HepG2 (cell line): ENCODE results near the gene PLXNA4. TPM values are rescaled to one million over a fixed set of nuclear protein-coding genes. Genes with fewer than 3 reads are reported as not detected.

Source experiments
- ATAC-seq: fragments of 200-7000 bp; cut with Tn5 transposase; 3 replicates; pipeline ENCODE4 v1.9.1; 2020; ENCODE audit warnings: mild to moderate bottlenecking, moderate library complexity
- BruUV-seq: library from RNA; stranded (reverse); fragments of 400-500 nt; replicated peaks from 2 replicates; lab custom pipeline; 2021; lab: Mats Ljungman, UMichigan
- CTCF ChIA-PET: fragments of 300-600 bp; formaldehyde crosslinking; extraction: SDS; loops from one replicate; lab custom pipeline; 2021; ENCODE audit warnings: low total read pairs, inconsistent platforms, low intra/inter-chr PET ratio; lab: Yijun Ruan, JAX
- POLR2A ChIA-PET: fragments of 350-600 bp; sonication (Branson Sonifier 250); formaldehyde crosslinking; loops from one replicate; lab custom pipeline; 2020; ENCODE audit warnings: antibody characterized with exemption, inconsistent platforms; lab: Yijun Ruan, JAX
- DNase-seq: peaks from one replicate; pipeline ENCODE4 v3.0.0-alpha.2; 2015; ENCODE audit warnings: low spot score
- FAIRE-seq: peaks from 3 replicates; lab custom pipeline; 2011; peaks lifted over from hg19 to GRCh38; lab: Jason Lieb, UNC
- H2AFZ ChIP-seq: one replicate; pipeline ENCODE4 v1.6.1; 2011; ENCODE audit warnings: low read length, inconsistent platforms
- H3K27ac ChIP-seq: fragments of 300-600 bp; 3 replicates; pipeline ENCODE4 v1.8.0; 2011; ENCODE audit warnings: mixed run types, mild to moderate bottlenecking, mixed read lengths, low read length, inconsistent platforms; ENCODE audit not compliant: insufficient read depth; ENCODE audit errors: extremely low read length
- H3K27me3 ChIP-seq, 2 experiments: fragments of 200-600 bp in 1 of 2; 2 replicates in 1 of 2; 3 replicates in 1 of 2; pipeline versions ENCODE4 v1.6.0 to v1.8.0; 2011; ENCODE audit warnings: low read length in 2 of 2, mild to moderate bottlenecking in 2 of 2, moderate library complexity in 2 of 2, inconsistent platforms in 1 of 2; ENCODE audit not compliant: insufficient read depth in 2 of 2, control insufficient read depth in 1 of 2
- H3K36me3 ChIP-seq, 2 experiments: fragments of 200-600 bp in 1 of 2; replicated peaks in 1 of 2; 2 replicates in 1 of 2; 3 replicates in 1 of 2; pipeline versions ENCODE4 v1.5.1 to v1.8.0; 2011; ENCODE audit warnings: low read length in 2 of 2, inconsistent platforms in 1 of 2; ENCODE audit not compliant: insufficient read depth in 2 of 2, control insufficient read depth in 1 of 2
- H3K4me1 ChIP-seq: 2 replicates; pipeline ENCODE4 v1.5.1; 2012; ENCODE audit warnings: low read length, inconsistent platforms; ENCODE audit not compliant: insufficient read depth
- H3K4me2 ChIP-seq: 2 replicates; pipeline ENCODE4 v1.6.0; 2011; ENCODE audit warnings: low read depth, low read length, inconsistent platforms
- H3K4me3 ChIP-seq, 3 experiments: fragments of 200-600 bp in 1 of 3; sonication (generic), shearing (Covaris generic) in 1 of 3; replicated peaks in 1 of 3; 2 replicates each; pipeline ENCODE4 v1.5.1; 2011 to 2016; ENCODE audit warnings: low read length in 3 of 3, inconsistent platforms in 2 of 3, low read depth in 2 of 3, mild to moderate bottlenecking in 2 of 3, control low read depth in 1 of 3, mixed read lengths in 1 of 3; ENCODE audit not compliant: insufficient read depth in 1 of 3
- H3K79me2 ChIP-seq: one replicate; pipeline ENCODE4 v1.6.1; 2011; ENCODE audit warnings: low read length, inconsistent platforms; ENCODE audit not compliant: insufficient read depth
- H3K9ac ChIP-seq: 2 replicates; pipeline ENCODE4 v1.6.0; 2011; ENCODE audit warnings: mild to moderate bottlenecking, low read depth, low read length, inconsistent platforms; ENCODE audit not compliant: insufficient read depth
- H3K9me3 ChIP-seq: 2 replicates; pipeline ENCODE4 v1.5.1; 2012; ENCODE audit warnings: mild to moderate bottlenecking, low read length
- H4K20me1 ChIP-seq: 2 replicates; pipeline ENCODE4 v1.6.0; 2011; ENCODE audit warnings: inconsistent platforms, mild to moderate bottlenecking, low read length, moderate library complexity; ENCODE audit not compliant: insufficient read depth
- CBFB ChIP-seq: sonication (generic); formaldehyde crosslinking; IDR thresholded peaks from 2 replicates; pipeline ENCODE4 v1.4.0; 2020; ENCODE audit warnings: missing genetic modification reagents
- CBX2 ChIP-seq, 2 experiments: fragments of 200-600 bp in 1 of 2; sonication (generic); formaldehyde crosslinking in 1 of 2; IDR thresholded peaks; 2 replicates each; pipeline versions ENCODE4 v1.7.0 to v1.8.1; 2018 to 2022; ENCODE audit warnings: low read depth in 2 of 2, low read length in 1 of 2, mild to moderate bottlenecking in 1 of 2, missing genetic modification reagents in 1 of 2
- ETV6 ChIP-seq: sonication (generic); formaldehyde crosslinking; conservative IDR thresholded peaks from 2 replicates; pipeline ENCODE4 v1.4.0; 2020; ENCODE audit warnings: missing genetic modification reagents
- FOXO4 ChIP-seq: sonication (generic); formaldehyde crosslinking; conservative IDR thresholded peaks from 2 replicates; pipeline ENCODE4 v1.8.1; 2023; ENCODE audit warnings: missing genetic modification reagents
- JUND ChIP-seq: sonication (generic); formaldehyde crosslinking; IDR thresholded peaks from 2 replicates; pipeline ENCODE4 v1.8.0; 2022; ENCODE audit warnings: mild to moderate bottlenecking, missing genetic modification reagents
- NFE2 ChIP-seq: sonication (generic); formaldehyde crosslinking; IDR thresholded peaks from 2 replicates; pipeline ENCODE4 v1.4.0; 2020; ENCODE audit warnings: missing genetic modification reagents
- REXO4 ChIP-seq: sonication (generic); formaldehyde crosslinking; IDR thresholded peaks from 2 replicates; pipeline ENCODE4 v1.8.0; 2022; ENCODE audit warnings: missing genetic modification reagents, mild to moderate bottlenecking, borderline replicate concordance
- RXRB ChIP-seq: IDR thresholded peaks from 2 replicates; pipeline ENCODE4 v1.6.1; 2016; ENCODE audit warnings: borderline replicate concordance, missing genetic modification reagents, missing compliant biosample characterization
- SMAD9 ChIP-seq: sonication (generic); formaldehyde crosslinking; IDR thresholded peaks from 2 replicates; pipeline ENCODE4 v1.5.1; 2020; ENCODE audit warnings: mild to moderate bottlenecking, missing genetic modification reagents
- TCF7 ChIP-seq: sonication (generic); IDR thresholded peaks from 2 replicates; pipeline ENCODE4 v1.6.1; 2016; ENCODE audit warnings: antibody characterized with exemption, low read depth
- U2AF1 ChIP-seq: fragments of 200-400 bp; formaldehyde crosslinking; optimal IDR thresholded peaks from 2 replicates; pipeline ENCODE3; 2017; ENCODE audit warnings: mild to moderate bottlenecking, low read depth, low read length
- XBP1 ChIP-seq: sonication (generic); formaldehyde crosslinking; IDR thresholded peaks from 2 replicates; pipeline ENCODE4 v1.5.0; 2020; ENCODE audit warnings: missing genetic modification reagents
- ZFP1 ChIP-seq: IDR thresholded peaks from 2 replicates; pipeline ENCODE4 v1.6.1; 2016
- ZMYM3 ChIP-seq: sonication (generic); formaldehyde crosslinking; IDR thresholded peaks from 2 replicates; pipeline ENCODE4 v1.5.1; 2020; ENCODE audit warnings: mild to moderate bottlenecking, missing genetic modification reagents
- ZNF235 ChIP-seq: sonication (generic); formaldehyde crosslinking; IDR thresholded peaks from 2 replicates; pipeline ENCODE4 v1.8.1; 2023; ENCODE audit warnings: mild to moderate bottlenecking, missing genetic modification reagents, borderline replicate concordance
- ZNF382 ChIP-seq: sonication (generic); formaldehyde crosslinking; IDR thresholded peaks from 2 replicates; pipeline ENCODE4 v1.5.0; 2020; ENCODE audit warnings: missing genetic modification reagents, mild to moderate bottlenecking, borderline replicate concordance
- ZNF570 ChIP-seq: sonication (generic); formaldehyde crosslinking; IDR thresholded peaks from 2 replicates; pipeline ENCODE4 v1.4.0; 2020; ENCODE audit warnings: mild to moderate bottlenecking, missing genetic modification reagents, borderline replicate concordance
- ZNF576 ChIP-seq: sonication (generic); formaldehyde crosslinking; IDR thresholded peaks from 2 replicates; pipeline ENCODE4 v1.4.0; 2020; ENCODE audit warnings: mild to moderate bottlenecking, missing genetic modification reagents
- WGBS: methylation state at CpG from one replicate; pipeline ENCODE4 v1.1.6; 2017; ENCODE audit warnings: low lambda C conversion rate; 5-methylcytosine and 5-hydroxymethylcytosine counted together
- in situ Hi-C: cut with HindIII; loops from 2 replicates; pipeline ENCODE4 v1.10.0; 2017; ENCODE audit warnings: low pct_unique_long_range_greater_than_20kb; ENCODE audit not compliant: extremely low pct_ligation_motif_present
- intact Hi-C: fragments of 100-400 bp; cut with micrococcal nuclease; formaldehyde crosslinking; loops from one replicate; pipeline ENCODE4 v1.10.0; 2022; ENCODE audit not compliant: unreplicated experiment
- polyA plus RNA-seq, 8 experiments: library from polyadenylated mRNA; depleted of rRNA in 3 of 8; stranded (reverse) in 7 of 8; unstranded in 1 of 8; fragments of >200 nt; fragmentation: Illumina TruSeq in 4 of 8; extraction: Trizol in 4 of 8; gene quantifications; 2 replicates each; pipeline versions ENCODE4 v1.2.1 to v1.2.3, GENCODE V29; 2011 to 2016; ENCODE audit warnings: low read depth in 4 of 8, missing spikeins in 1 of 8, mixed read lengths in 1 of 8; ENCODE audit not compliant: insufficient read depth in 1 of 8
- total RNA-seq, 5 experiments: library from RNA; depleted of rRNA; stranded (reverse); fragments of >200 nt; fragmentation: Illumina TruSeq; extraction: Trizol; gene quantifications; 2 replicates each; pipeline ENCODE4 v1.2.3, GENCODE V29; 2016; ENCODE audit warnings: low read depth in 1 of 5
- TF ChIP-seq, protein P1 (sequence below): sonication (generic); formaldehyde crosslinking; IDR thresholded peaks from 2 replicates; pipeline ENCODE4 v1.5.0; 2020; ENCODE audit warnings: missing genetic modification reagents

Gene PLXNA4
- total and polyA plus RNA-seq, 2 of the 13 experiments (the other 11 are each of a cell fraction or from before 2014, with no cell fraction given) = 0.01 to 0.04 TPM

- in situ Hi-C loops = no loop called here
- FAIRE-seq (no peak), DNase-seq (no peak), ATAC-seq (no peak)
- no peak overlapping the region for H3K4me2 ChIP-seq
- no peaks in the 10 kb centered on the region for H3K9me3 ChIP-seq
- WGBS = 36% methylated on average over 11 of the region's 11 CpGs
- TF ChIP-seq CBFB = no peak
- no peak for TF ChIP-seq ZNF382
- no peak for TF ChIP-seq SMAD9 (CRISPR knock-in tag)
- TF ChIP-seq ZNF235 = no peak
- TF ChIP-seq, protein P1, sequence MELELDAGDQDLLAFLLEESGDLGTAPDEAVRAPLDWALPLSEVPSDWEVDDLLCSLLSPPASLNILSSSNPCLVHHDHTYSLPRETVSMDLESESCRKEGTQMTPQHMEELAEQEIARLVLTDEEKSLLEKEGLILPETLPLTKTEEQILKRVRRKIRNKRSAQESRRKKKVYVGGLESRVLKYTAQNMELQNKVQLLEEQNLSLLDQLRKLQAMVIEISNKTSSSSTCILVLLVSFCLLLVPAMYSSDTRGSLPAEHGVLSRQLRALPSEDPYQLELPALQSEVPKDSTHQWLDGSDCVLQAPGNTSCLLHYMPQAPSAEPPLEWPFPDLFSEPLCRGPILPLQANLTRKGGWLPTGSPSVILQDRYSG (CRISPR knock-in tag) = no peak
- no peak for TF ChIP-seq TCF7
- TF ChIP-seq REXO4 = no peak
- no peak for TF ChIP-seq JUND (CRISPR knock-in tag)
- TF ChIP-seq U2AF1 = no peak
- TF ChIP-seq ZMYM3 (CRISPR knock-in tag) = no peak
- no peak for TF ChIP-seq ETV6
- no peak for TF ChIP-seq ZFP1 (CRISPR knock-in tag)
- no peak for TF ChIP-seq FOXO4
- no peak for TF ChIP-seq RXRB (CRISPR knock-in tag)
- no peak for TF ChIP-seq NFE2 (CRISPR knock-in tag)
- TF ChIP-seq XBP1 (CRISPR knock-in tag) = no peak
- TF ChIP-seq CBX2 (IDR thresholded peaks at IDR 0.05; ENCODE audit: low read depth, low read length) = no peak
- no peak for TF ChIP-seq CBX2 (CRISPR knock-in tag; IDR thresholded peaks at IDR 0.05; ENCODE audit: low read depth)
- TF ChIP-seq ZNF576 = no peak
- TF ChIP-seq ZNF570 = no peak
- CTCF ChIA-PET = no interaction called here
- no peak overlapping the region for H3K9ac ChIP-seq
- no peaks in the 10 kb centered on the region for H4K20me1 ChIP-seq
- no peaks in the 10 kb centered on the region for H3K4me1 ChIP-seq
- intact Hi-C loops = no loop called here
- H3K27ac ChIP-seq = no peak overlapping the region
- no peaks in the 10 kb centered on the region for H3K36me3 ChIP-seq
- no TSS peak for BruUV-seq
- H2AFZ ChIP-seq = no peak overlapping the region
- POLR2A ChIA-PET = no interaction called here
- no peaks in the 10 kb centered on the region for H3K79me2 ChIP-seq
- no peak overlapping the region for H3K4me3 ChIP-seq
- H3K27me3 ChIP-seq = peaks cover 0 to 17% of the 10 kb centered on the region in 2 experiments; a peak in 3 of 5 replicates
Measured at GRCh38 chr7:132504852-132505251, 71.4 kb downstream of the PLXNA4 start.
